D721Med (cell line): ENCODE measurements around the gene SMAD1.

ENCODE experiments used
- DNase-seq: peaks from one replicate; pipeline ENCODE4 v3.0.0; 2011; ENCODE audit warnings: low spot score; ENCODE audit not compliant: insufficient read length
- FAIRE-seq: peaks from 2 replicates; lab custom pipeline; 2011; peaks lifted over from hg19 to GRCh38; lab: Jason Lieb, UNC
- TF ChIP-seq, protein P1 (sequence below): IDR thresholded peaks from 2 replicates; pipeline ENCODE4 v1.5.1; 2012; ENCODE audit warnings: mild to moderate bottlenecking, control low read depth; ENCODE audit not compliant: insufficient read depth; ENCODE audit errors: missing control alignments

Gene SMAD1

DNA sequence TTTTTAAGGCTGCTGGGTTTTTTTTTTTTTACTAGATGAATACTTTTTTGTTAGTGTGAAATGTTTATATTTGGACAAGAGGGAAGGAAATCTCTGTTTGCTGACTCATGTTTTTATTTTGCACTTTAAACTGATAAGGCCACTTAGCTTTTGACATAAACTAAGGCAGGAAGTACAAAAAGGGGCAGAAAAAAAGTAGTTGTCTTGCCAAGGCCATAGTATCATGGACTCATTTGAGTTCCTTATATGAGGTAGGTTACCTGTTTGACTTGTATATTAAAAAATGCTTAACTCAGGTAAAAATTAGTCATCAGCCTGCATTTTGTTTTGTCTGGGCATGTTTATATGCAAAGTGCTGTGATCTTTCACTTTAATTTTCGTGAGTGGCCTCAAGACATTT is 26.0 kb downstream of the SMAD1 start:
- TF ChIP-seq, protein P1, sequence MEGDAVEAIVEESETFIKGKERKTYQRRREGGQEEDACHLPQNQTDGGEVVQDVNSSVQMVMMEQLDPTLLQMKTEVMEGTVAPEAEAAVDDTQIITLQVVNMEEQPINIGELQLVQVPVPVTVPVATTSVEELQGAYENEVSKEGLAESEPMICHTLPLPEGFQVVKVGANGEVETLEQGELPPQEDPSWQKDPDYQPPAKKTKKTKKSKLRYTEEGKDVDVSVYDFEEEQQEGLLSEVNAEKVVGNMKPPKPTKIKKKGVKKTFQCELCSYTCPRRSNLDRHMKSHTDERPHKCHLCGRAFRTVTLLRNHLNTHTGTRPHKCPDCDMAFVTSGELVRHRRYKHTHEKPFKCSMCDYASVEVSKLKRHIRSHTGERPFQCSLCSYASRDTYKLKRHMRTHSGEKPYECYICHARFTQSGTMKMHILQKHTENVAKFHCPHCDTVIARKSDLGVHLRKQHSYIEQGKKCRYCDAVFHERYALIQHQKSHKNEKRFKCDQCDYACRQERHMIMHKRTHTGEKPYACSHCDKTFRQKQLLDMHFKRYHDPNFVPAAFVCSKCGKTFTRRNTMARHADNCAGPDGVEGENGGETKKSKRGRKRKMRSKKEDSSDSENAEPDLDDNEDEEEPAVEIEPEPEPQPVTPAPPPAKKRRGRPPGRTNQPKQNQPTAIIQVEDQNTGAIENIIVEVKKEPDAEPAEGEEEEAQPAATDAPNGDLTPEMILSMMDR, result no peak
- DNase-seq (no peak), FAIRE-seq (no peak)

DNA sequence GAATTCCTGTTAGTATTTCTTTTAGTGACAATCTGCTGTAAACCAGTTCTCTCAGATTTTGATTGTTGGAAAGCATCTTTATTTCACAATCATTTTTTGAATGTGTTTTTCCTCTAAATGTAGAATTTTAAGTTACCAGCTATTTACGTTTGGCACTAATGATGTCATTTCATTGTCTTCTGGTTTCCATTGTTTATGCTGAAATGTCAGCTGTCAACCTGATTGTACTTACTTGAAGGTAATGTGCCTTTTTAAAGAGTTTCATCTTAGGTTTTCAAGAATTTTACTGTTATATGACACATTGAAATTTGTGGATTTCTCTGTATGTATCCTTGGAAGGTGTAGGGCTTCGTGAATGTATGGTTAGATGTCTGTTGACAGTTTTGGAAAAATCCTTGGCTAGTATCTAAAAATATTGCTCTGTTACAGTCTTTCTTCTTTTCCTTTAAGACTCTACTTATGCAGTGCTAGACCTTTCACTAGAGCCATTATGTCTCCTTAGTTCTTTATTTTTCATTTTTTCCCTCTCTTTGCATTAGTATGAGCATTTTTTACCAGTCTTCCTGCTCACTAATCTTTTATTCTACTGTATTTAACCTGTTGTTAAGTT is 30.4 kb downstream of the SMAD1 start:
- TF ChIP-seq, protein P1, result no peak
- DNase-seq (no peak), FAIRE-seq (peak; percentile 58)

DNA sequence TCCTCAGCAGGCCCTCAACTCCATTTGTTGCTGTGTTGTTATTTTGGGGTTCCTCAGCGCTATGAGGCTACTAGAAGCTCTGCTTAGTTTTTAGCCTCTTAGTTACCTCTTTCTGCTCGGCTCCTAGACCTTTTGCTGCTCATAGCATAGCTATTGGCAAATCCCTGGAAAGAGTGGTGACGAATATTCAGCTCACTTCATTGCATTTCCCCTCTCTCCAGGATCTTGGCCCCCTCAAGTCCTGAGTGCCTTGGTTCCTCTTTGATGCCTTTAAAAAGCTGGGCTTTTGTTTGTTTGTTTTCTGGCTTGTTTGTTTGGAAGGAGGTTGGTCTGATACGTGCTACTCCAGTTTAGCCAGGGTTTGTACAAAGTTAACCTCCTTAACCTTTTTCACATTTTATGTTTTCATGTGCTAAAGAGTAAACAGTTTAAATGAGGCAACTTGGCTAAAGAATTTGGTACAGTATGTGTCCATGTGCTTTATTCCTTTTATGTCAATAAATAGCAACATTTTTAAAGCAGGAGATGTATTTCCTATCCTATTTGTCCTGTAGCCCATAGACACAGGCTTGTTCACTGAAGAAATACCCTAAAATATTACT is 31.5 kb downstream of the SMAD1 start:
- DNase-seq, result no peak
- TF ChIP-seq, protein P1, result no peak
- FAIRE-seq, result no peak

DNA sequence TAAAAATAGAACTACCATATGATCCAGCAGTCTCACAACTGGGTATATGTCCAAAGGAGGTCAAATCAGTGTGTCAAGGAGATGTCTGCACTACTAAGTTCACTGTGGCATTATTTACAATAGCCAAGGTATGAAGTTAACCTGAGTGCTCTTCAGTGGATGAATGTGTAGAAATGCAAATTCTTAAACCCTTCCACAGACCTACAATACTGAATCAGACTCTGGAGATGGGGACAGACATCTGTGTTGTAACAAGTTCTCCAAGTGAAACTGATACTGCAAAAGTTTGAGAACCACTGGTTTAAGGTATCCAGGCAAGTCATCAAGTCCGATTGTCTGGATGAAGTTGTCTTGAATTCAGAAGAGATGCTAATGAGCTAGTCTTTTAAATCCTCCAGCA is 38.5 kb downstream of the SMAD1 start:
- TF ChIP-seq, protein P1, result no peak
- FAIRE-seq (no peak), DNase-seq (no peak)

DNA sequence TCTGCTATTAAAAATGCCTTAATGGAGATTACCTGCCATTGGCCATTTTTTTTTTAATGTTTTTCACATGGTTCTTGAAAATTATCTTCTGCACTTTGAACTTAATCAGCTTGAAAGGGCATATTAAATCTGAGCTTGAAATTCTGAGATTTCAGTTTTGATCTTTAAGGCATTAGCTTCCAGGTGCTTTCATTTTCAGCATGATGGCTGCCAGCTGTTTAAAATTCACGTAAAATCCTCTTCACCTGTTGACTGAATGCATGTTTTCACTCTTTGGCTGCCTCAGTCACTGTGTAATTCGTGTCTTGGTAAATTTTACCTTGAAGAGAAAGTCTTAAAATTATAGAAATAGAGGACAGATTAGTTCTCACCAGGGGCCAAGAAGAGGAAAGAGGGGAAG is 39.6 kb downstream of the SMAD1 start:
- no peak for FAIRE-seq
- TF ChIP-seq, protein P1, result no peak
- no peak for DNase-seq

DNA sequence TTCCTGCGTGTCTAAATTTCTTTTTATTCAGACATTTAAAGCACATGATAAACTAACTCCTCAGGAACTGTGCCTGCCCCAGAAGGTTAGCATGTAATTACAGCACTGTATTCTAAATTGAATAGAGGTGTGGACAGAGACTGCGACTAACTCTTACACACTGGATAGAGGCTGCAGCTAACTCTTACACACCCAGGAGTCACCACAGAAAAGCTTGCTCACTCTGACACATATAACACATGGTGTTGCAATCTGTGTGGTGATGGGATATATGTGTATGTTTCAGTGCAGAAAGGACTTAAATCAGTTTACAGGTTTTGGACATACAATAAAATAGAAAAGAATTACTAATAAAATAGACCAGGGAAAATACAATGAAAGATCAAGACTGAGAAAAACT is 41.5 kb downstream of the SMAD1 start:
- FAIRE-seq (no peak), DNase-seq (no peak)
- TF ChIP-seq, protein P1, result no peak

DNA sequence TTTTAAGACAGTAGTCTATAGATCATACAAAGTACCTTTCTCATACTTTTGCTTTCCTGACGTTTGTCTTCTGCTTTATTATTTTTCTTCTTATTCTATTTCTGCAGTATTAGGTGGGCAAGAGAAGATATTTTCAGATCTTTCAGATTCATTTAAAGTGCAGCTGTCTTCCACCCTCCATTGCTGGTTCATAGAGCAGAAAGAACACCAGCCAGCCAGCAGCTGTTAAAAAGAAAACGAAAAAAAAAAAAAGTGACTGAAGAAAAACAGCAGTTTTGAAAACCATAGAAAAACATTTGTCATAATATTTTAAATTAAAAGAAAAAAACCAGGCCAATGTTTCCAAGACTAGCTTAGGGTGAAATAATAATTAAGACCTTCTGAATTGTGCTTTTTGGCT is 42.9 kb downstream of the SMAD1 start:
- TF ChIP-seq, protein P1, result no peak
- no peak for DNase-seq
- FAIRE-seq, result no peak
